Stomach smooth muscle (tissue), 2 donors: Measurements from ENCODE around the gene FBXO44.

Experiments used
- H3K27ac ChIP-seq: one replicate; pipeline ENCODE4 v1.7.0; 2013; ENCODE audit warnings: mild to moderate bottlenecking, low read length, inconsistent platforms
- H3K27me3 ChIP-seq, 2 donors: one replicate each; pipeline ENCODE4 v1.7.0; 2013; ENCODE audit warnings: low read length in 2 of 2; ENCODE audit not compliant: insufficient read depth in 2 of 2, control insufficient read depth in 1 of 2
- H3K36me3 ChIP-seq, 2 donors: one replicate each; pipeline ENCODE4 v1.7.0; 2013; ENCODE audit warnings: low read length in 2 of 2; ENCODE audit not compliant: control insufficient read depth in 2 of 2, insufficient read depth in 2 of 2
- H3K4me1 ChIP-seq: one replicate; pipeline ENCODE4 v1.7.0; 2013; ENCODE audit warnings: low read length; ENCODE audit not compliant: control insufficient read depth, insufficient read depth
- H3K4me3 ChIP-seq, 2 donors: one replicate each; pipeline ENCODE4 v1.7.0; 2013; ENCODE audit warnings: low read length in 2 of 2
- H3K9ac ChIP-seq, 2 donors: one replicate each; pipeline ENCODE4 v1.7.0; 2013; ENCODE audit warnings: low read length in 2 of 2, mild to moderate bottlenecking in 1 of 2
- H3K9me3 ChIP-seq, 2 donors: one replicate each; pipeline ENCODE4 v1.7.0; 2013; ENCODE audit warnings: low read length in 2 of 2; ENCODE audit not compliant: control insufficient read depth in 2 of 2
- donor health status: healthy.
- donor health status: Pancreatic carcinoma.

FBXO44 gene

DNA sequence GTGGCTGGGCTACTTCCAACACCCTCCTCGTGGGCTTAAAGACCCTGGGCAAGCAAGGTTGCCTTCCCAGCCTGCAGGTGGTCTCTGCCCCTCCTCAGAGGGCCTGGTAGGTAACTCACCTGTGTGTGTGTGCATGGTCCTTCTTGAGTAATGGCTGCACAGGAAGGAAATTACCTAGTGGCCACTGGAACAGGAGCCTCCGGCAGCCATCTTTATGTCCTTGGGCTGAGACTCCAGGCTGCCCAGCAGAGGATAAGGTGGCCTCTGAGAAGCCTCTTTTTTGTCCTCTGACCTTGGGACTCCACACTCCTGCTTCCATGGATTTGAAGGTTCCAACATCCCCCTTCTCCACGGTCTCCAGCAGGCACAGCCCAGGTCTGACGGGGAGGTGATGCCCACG, 56.8 kb downstream of the FBXO44 start:
- peaks cover 3 to 12% of the 10 kb centered on the region in 2 donors for H3K27me3 ChIP-seq
- no peaks in the 10 kb centered on the region for H3K36me3 ChIP-seq
- no peak overlapping the region for H3K4me3 ChIP-seq
- no peak overlapping the region for H3K9ac ChIP-seq
- H3K9me3 ChIP-seq, result no peaks in the 10 kb centered on the region
- no peak overlapping the region for H3K27ac ChIP-seq
- H3K4me1 ChIP-seq, result no peaks in the 10 kb centered on the region

DNA sequence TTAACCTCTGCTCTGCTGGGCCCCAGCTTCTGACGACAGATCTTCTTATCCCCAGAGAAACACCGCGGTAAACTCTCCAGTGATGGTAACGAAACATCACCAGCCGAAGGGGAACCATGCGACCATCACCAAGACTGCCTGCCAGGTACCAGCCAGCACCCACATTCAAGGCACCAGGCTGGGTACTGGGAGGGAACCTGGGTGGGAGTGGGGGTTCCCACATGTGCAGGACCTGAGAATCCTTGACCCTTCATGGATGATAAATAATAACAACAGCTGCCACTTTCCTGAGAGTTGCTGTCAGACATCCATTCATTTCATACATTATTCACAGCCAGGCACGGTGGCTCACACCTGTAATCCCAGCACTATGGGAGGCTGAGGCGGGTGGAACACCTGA, 57.6 kb downstream of the FBXO44 start:
- Histone ChIP-seq H3K9ac (no peak overlapping the region), H3K27ac (no peak overlapping the region), H3K4me3 (no peak overlapping the region), H3K4me1 (no peaks in the 10 kb centered on the region), H3K27me3 (peaks cover 3 to 12% of the 10 kb centered on the region in 2 donors), H3K9me3 (no peaks in the 10 kb centered on the region), H3K36me3 (no peaks in the 10 kb centered on the region)
